Measurements from ENCODE around the gene LRRC19. TPM values are rescaled to one million over a fixed set of nuclear protein-coding genes. Genes with fewer than 3 reads are reported as not detected.
A peak's percentile ranks its signal among the peaks of the same experiment; 100 is the strongest.

The LRRC19 gene
- total RNA-seq (2014; rRNA removed; shearing (Covaris generic)): not detected in 2 replicates

GRCh38 chr9:27005491-27005890, at the start of gene LRRC19:
LRRC19 (minus strand) TSS chr9:27005672; CDS start chr9:26999694, 5,978 bp downstream.
- H3K9me3 ChIP-seq (replicated peaks): no peaks in the 10 kb centered on the region
- H3K27me3 ChIP-seq: no peaks in the 10 kb centered on the region

GRCh38 chr9:27054841-27055240, 49.4 kb upstream of the LRRC19 start:
- Histone ChIP-seq H3K9me3 (replicated peaks) (no peaks in the 10 kb centered on the region), H3K36me3 (no peaks in the 10 kb centered on the region), H3K27me3 (no peaks in the 10 kb centered on the region), H3K27ac (no peak overlapping the region), H3K4me1 (no peaks in the 10 kb centered on the region), H3K4me3 (no peak overlapping the region)
- DNase-seq: no peak

More at GRCh38 chr9:27005491-27005890, at the start of gene LRRC19:
- Histone ChIP-seq H3K4me1 (no peaks in the 10 kb centered on the region), H3K4me3 (no peak within 1 kb of the TSS), H3K27ac (no peak within 1 kb of the TSS), H3K36me3 (no peaks in the 10 kb centered on the region)
- DNase-seq: no peak

DNA sequence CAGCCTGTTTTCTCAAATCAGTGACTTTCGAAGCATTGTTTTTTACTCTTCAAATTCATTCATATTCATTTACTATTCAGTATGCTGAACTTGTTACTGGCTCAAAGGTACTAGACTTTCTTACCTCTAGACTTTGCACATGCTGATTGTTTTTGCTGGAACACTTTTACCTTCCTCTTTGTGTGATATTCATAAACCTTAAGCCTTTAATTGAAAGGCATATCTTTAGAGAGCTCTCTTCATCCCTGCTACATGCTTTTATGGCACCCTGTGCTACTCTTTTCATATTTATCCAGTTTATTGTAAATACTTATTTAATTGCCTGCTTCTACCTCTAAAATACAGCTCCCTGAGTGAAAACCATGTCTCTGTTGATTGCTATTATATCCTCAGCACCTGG, 48.7 kb upstream of the LRRC19 start:
- H3K9me3 ChIP-seq (replicated peaks): no peaks in the 10 kb centered on the region
- no peak overlapping the region for H3K4me3 ChIP-seq
- H3K36me3 ChIP-seq: no peaks in the 10 kb centered on the region
- DNase-seq: no peak
- H3K27me3 ChIP-seq: no peaks in the 10 kb centered on the region
- H3K27ac ChIP-seq: no peak overlapping the region
- no peaks in the 10 kb centered on the region for H3K4me1 ChIP-seq

DNA sequence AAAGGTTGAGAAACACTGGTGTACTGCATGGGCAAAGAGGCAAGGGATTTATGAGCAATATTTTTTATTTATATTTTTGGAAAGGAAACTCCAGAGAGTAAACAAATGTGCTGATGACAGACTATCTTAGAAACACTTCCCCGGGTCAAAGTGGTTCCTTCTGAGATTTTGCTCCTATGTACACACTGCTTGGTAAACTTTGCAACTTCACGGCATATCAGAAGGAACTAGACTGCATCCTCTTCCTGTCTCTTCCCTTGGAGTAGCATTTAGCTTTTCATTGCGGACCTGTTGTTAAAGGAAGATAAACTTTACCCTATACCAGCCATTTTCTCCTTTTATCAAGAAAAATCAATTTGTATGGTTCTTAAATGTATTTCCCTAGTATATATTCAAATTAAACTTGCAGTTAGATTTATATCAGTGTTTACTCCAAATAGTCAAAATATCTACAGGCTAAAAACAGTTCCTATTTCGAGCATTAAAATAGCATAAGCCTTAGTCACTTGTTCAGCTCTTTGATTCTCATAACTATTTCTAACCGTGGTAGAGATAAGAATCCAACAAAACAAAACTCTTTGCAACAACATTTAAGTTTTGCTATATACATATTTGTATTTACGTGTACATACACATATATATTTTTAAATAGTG, 48.0 kb upstream of the LRRC19 start:
- DNase-seq: no peak
- Histone ChIP-seq H3K36me3 (no peaks in the 10 kb centered on the region), H3K9me3 (replicated peaks) (no peaks in the 10 kb centered on the region), H3K4me3 (no peak overlapping the region), H3K27ac (no peak overlapping the region), H3K4me1 (no peaks in the 10 kb centered on the region), H3K27me3 (no peaks in the 10 kb centered on the region)

DNA sequence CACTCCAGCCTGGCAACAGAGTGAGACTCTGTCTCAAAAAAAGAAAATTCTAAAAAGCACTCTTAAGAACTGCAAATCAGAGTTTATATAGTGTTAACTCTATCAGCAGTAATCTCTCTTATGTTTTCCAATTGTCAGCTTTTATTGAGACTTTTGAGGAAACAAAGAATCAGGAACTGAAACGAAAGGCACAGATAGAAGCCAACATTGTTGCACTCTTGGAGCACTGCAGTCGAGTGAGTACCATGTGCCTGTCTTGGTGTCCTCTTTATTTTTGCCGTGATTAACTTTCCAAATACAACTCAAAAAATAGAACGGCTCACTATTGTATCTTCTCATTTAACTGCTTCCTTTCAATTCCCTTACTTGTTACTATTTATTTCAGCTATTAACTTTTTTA, 41.7 kb upstream of the LRRC19 start:
- H3K4me3 ChIP-seq: no peak overlapping the region
- H3K9me3 ChIP-seq (replicated peaks): no peaks in the 10 kb centered on the region
- H3K27me3 ChIP-seq: no peaks in the 10 kb centered on the region
- no peak overlapping the region for H3K27ac ChIP-seq
- no peaks in the 10 kb centered on the region for H3K4me1 ChIP-seq
- no peaks in the 10 kb centered on the region for H3K36me3 ChIP-seq
- no peak for DNase-seq

DNA sequence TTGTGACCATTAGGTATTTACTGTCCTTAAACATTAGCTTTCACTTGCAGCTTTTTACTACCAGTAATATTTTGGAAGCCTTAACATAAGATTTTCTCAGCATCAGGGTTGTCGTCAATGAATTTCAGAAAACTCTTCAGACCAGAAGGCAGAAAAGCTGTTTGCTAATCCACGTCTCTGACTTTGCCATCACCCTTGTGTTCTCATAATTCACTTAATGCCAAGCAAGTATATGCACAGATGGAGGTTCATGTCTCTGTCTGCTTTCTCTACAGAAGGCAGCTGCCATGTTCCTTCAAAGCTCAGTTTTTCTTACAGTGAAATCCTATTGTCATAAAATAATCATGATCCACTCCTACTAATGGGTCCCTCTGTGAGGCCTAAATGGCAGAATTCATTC, 37.7 kb upstream of the LRRC19 start:
- Histone ChIP-seq H3K9me3 (replicated peaks) (no peaks in the 10 kb centered on the region), H3K4me3 (no peak overlapping the region), H3K36me3 (no peaks in the 10 kb centered on the region), H3K27ac (no peak overlapping the region), H3K27me3 (no peaks in the 10 kb centered on the region), H3K4me1 (no peaks in the 10 kb centered on the region)
- DNase-seq: peak in 1 of 2 experiments; percentile 2

DNA sequence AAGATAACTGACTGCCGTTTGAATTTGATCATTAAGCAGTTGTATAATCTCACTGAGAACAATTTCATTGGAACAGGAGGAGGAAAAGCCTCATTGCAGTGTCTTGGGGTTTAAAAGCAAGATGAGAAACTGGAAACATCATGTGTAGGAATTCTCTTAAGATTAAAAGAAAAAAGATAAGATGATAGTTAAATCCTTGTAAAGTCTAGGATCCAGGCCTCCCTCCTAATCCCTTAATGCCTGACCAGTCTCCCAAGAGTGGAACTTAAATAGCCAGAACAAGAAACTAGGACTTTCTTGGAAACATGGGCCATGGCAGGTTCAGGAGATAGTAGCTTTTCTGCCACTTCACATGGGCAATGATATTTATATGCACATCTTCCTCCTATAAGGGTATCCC, 37.0 kb upstream of the LRRC19 start:
- Histone ChIP-seq H3K4me1 (no peaks in the 10 kb centered on the region), H3K27me3 (no peaks in the 10 kb centered on the region), H3K36me3 (no peaks in the 10 kb centered on the region), H3K9me3 (replicated peaks) (no peaks in the 10 kb centered on the region), H3K4me3 (no peak overlapping the region), H3K27ac (no peak overlapping the region)
- DNase-seq: no peak

DNA sequence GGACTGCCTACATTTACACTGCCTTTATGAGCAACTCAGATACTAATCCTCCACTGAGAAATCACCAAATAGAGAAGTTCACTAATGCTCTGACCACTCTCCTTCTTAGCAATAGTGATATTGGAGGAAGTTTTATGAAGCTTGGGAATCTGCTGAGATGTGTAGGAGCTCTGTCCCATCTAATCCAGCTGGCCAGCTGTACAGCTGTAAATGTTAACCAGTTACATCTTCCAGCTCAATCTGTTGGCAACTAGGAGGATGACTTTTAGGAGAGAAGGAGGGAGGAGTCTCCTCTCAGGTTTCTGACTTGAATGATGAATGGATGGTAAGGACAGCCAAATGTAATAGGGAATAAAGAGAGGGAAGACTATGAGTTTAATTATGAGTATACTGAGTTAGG, 36.3 kb upstream of the LRRC19 start:
- Histone ChIP-seq H3K4me3 (no peak overlapping the region), H3K36me3 (no peaks in the 10 kb centered on the region), H3K27ac (no peak overlapping the region), H3K9me3 (replicated peaks) (no peaks in the 10 kb centered on the region), H3K27me3 (no peaks in the 10 kb centered on the region), H3K4me1 (no peaks in the 10 kb centered on the region)
- no peak for DNase-seq

DNA sequence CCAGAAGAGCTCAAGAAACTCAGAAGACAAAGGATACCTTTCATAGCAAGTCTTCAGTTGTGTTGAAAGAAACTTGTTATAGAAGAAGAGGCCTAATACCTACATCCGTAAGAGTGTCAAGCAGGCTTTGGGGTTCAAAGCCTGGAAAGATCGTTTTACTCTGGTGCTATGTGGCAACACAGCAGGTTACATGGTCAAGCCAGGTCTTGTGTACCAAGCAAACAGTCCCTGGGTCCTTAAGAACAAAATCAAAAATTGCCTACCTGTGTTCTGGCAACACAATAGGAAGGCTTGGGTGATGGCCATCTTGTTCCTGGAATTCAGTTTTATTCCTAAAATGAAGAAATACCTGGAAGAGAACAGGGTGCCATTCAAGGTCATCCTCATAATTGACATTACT, 32.0 kb upstream of the LRRC19 start:
- H3K27me3 ChIP-seq: no peaks in the 10 kb centered on the region
- no peaks in the 10 kb centered on the region for H3K36me3 ChIP-seq
- no peaks in the 10 kb centered on the region for H3K9me3 ChIP-seq (replicated peaks)
- no peak for DNase-seq
- H3K27ac ChIP-seq: no peak overlapping the region
- H3K4me3 ChIP-seq: no peak overlapping the region
- no peaks in the 10 kb centered on the region for H3K4me1 ChIP-seq

DNA sequence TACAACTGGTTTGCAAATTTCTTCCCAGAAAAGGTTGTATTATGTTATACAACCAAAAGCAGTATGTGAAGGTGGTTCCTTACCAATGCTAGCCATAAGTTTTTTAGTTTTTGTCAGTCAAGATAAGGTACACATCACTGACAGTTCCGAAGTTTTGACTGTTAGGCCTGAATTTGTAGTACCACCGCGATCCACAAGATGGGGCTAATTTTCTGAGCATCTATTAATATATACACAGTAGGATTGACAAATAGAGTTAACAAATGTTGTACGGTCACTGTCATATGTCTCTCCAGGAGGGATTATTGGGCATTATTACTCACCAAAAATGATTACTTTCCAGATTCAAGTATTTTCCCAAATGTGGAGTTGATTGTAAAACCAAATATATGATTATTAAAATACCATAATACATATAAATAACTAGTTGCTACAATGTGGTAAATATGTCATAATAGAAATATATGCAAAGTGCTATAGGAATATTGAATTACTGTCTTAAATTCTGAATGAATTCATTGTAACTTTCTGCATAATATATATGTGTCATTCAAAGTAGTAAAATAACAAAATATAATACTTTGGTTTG, 28.4 kb upstream of the LRRC19 start:
- H3K4me3 ChIP-seq: no peak overlapping the region
- no peaks in the 10 kb centered on the region for H3K27me3 ChIP-seq
- no peaks in the 10 kb centered on the region for H3K36me3 ChIP-seq
- DNase-seq: peak; percentile 38 to 65
- no peaks in the 10 kb centered on the region for H3K9me3 ChIP-seq (replicated peaks)
- H3K4me1 ChIP-seq: no peaks in the 10 kb centered on the region
- no peak overlapping the region for H3K27ac ChIP-seq

DNA sequence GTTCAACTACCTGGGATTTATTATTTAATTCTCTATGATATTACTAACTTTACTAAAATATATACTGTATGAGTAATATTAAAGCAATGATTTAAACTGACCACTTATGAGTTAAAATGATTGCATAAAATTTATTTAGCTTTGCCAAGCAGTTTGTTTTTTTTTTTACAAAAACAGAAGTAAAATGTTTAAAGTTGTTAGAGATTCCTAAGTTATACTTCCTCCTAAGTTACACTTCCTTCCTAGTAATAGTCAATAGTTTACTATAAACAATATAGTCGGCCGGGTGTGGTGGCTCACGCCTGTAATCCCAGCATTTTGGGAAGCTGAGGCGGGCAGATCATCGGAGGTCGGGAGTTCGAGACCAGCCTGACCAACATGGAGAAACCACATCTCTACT, 23.7 kb upstream of the LRRC19 start:
- Histone ChIP-seq H3K27ac (no peak overlapping the region), H3K27me3 (no peaks in the 10 kb centered on the region), H3K36me3 (no peaks in the 10 kb centered on the region), H3K9me3 (replicated peaks) (no peaks in the 10 kb centered on the region), H3K4me3 (no peak overlapping the region), H3K4me1 (no peaks in the 10 kb centered on the region)
- no peak for DNase-seq

- Histone ChIP-seq H3K4me3 (no peak overlapping the region), H3K27ac (no peak overlapping the region), H3K27me3 (no peaks in the 10 kb centered on the region), H3K36me3 (no peaks in the 10 kb centered on the region), H3K9me3 (replicated peaks) (no peaks in the 10 kb centered on the region), H3K4me1 (no peaks in the 10 kb centered on the region)
- DNase-seq: no peak
Measured at GRCh38 chr9:27022920-27023319, 17.4 kb upstream of the LRRC19 start.

DNA sequence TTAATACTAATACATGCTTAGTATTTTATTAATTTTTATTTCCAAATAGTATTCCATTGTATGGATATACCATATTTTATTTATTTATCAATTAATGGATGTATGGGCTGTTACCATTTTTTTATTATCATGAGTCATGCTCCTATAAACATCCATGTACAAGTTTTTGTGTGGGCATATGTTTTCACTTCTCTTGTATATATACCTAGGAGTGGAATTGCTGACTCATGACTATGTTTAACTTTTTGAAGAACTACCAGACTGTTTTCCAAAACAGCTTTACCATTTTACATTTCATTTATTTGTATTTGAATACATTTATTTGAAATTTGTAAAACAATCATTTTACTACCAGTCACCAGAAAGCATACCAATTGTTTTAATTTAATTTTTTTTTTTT, 14.1 kb upstream of the LRRC19 start:
- Histone ChIP-seq H3K36me3 (no peaks in the 10 kb centered on the region), H3K4me3 (no peak overlapping the region), H3K27me3 (no peaks in the 10 kb centered on the region), H3K27ac (no peak overlapping the region), H3K9me3 (replicated peaks) (no peaks in the 10 kb centered on the region), H3K4me1 (no peaks in the 10 kb centered on the region)
- DNase-seq: no peak

GRCh38 chr9:27003426-27004077, 1.9 kb downstream of the LRRC19 start:
- Histone ChIP-seq H3K27me3 (no peaks in the 10 kb centered on the region), H3K4me1 (no peaks in the 10 kb centered on the region), H3K4me3 (no peak overlapping the region), H3K27ac (no peak overlapping the region), H3K36me3 (no peaks in the 10 kb centered on the region), H3K9me3 (replicated peaks) (no peaks in the 10 kb centered on the region)
- DNase-seq: no peak

GRCh38 chr9:26995810-26996209, 9.7 kb downstream of the LRRC19 start:
- no peak overlapping the region for H3K4me3 ChIP-seq
- no peaks in the 10 kb centered on the region for H3K36me3 ChIP-seq
- H3K4me1 ChIP-seq: no peaks in the 10 kb centered on the region
- no peak overlapping the region for H3K27ac ChIP-seq
- no peaks in the 10 kb centered on the region for H3K9me3 ChIP-seq (replicated peaks)
- no peaks in the 10 kb centered on the region for H3K27me3 ChIP-seq
- no peak for DNase-seq

- H3K9me3 ChIP-seq (replicated peaks): no peaks in the 10 kb centered on the region
- H3K27me3 ChIP-seq: no peaks in the 10 kb centered on the region
- H3K27ac ChIP-seq: no peak overlapping the region
- no peak overlapping the region for H3K4me3 ChIP-seq
- H3K36me3 ChIP-seq: no peaks in the 10 kb centered on the region
- no peak for DNase-seq
- no peaks in the 10 kb centered on the region for H3K4me1 ChIP-seq
Measured at GRCh38 chr9:26983340-26983739, 22.1 kb downstream of the LRRC19 start.
